B cell (primary cell): ENCODE data around the gene MTHFD1. TPM values are rescaled to one million over a fixed set of nuclear protein-coding genes. Genes with fewer than 3 reads are reported as not detected.

Experiments
- ATAC-seq: fragments of 200-7000 bp; cut with Tn5 transposase; one replicate; pipeline ENCODE4 v1.10.0; 2021; ENCODE audit warnings: low read depth, mild to moderate bottlenecking, moderate number of reproducible peaks, moderate library complexity
- CTCF ChIA-PET: fragments of 350-600 bp; sonication (Branson Sonifier 250); formaldehyde crosslinking; loops from one replicate; lab custom pipeline; 2021; ENCODE audit warnings: antibody characterized with exemption, inconsistent platforms; lab: Charles Lee
- POLR2A ChIA-PET: fragments of 350-600 bp; sonication (Branson Sonifier 250); formaldehyde crosslinking; loops from one replicate; lab custom pipeline; 2021; ENCODE audit warnings: antibody characterized with exemption; lab: Charles Lee
- DNase-seq: peaks from one replicate; pipeline ENCODE4 v3.0.0; 2013
- H2AFZ ChIP-seq: 2 replicates; pipeline ENCODE4 v1.6.1; 2012; ENCODE audit warnings: mild to moderate bottlenecking, low read depth, low read length; ENCODE audit not compliant: insufficient read depth, poor library complexity, severe bottlenecking
- H3K27ac ChIP-seq, 2 donors: 1 replicate in 1 of 2; 2 replicates in 1 of 2; pipeline ENCODE4 v1.5.1; 2012 to 2013; ENCODE audit warnings: low read length in 2 of 2, mild to moderate bottlenecking in 2 of 2, moderate library complexity in 1 of 2
- H3K27me3 ChIP-seq, 4 experiments: fragments of 200-600 bp in 1 of 4; sonication (generic) in 1 of 4; replicated peaks in 1 of 4; 1 replicate in 2 of 4; 2 replicates in 2 of 4; pipeline versions ENCODE4 v1.6.1 to v1.7.0; 2013 to 2016; ENCODE audit warnings: low read length in 3 of 4, mild to moderate bottlenecking in 2 of 4, mixed read lengths in 1 of 4, moderate library complexity in 1 of 4; ENCODE audit not compliant: insufficient read depth in 4 of 4, control insufficient read depth in 3 of 4; ENCODE audit errors: control extremely low read depth in 1 of 4
- H3K36me3 ChIP-seq, 2 experiments: replicated peaks in 1 of 2; 1 replicate in 1 of 2; 2 replicates in 1 of 2; pipeline versions ENCODE4 v1.6.1 to v1.7.1; 2013; ENCODE audit warnings: low read length in 1 of 2; ENCODE audit not compliant: insufficient read depth in 2 of 2, control insufficient read depth in 1 of 2; ENCODE audit errors: control extremely low read depth in 1 of 2, extremely low read depth in 1 of 2
- H3K4me1 ChIP-seq, 2 donors: fragments of 200-600 bp in 1 of 2; sonication (generic) in 1 of 2; 1 replicate in 1 of 2; 2 replicates in 1 of 2; pipeline versions ENCODE4 v1.5.1 to v1.6.1; 2013 to 2017; ENCODE audit warnings: low read length in 2 of 2; ENCODE audit not compliant: control insufficient read depth in 2 of 2, insufficient read depth in 2 of 2
- H3K4me2 ChIP-seq: replicated peaks from 2 replicates; pipeline ENCODE3; 2012; ENCODE audit warnings: mild to moderate bottlenecking, low read depth, low read length; ENCODE audit not compliant: poor library complexity, severe bottlenecking
- H3K4me3 ChIP-seq, 5 experiments: fragments of 200-600 bp in 1 of 5; sonication (generic) in 1 of 5; 1 replicate in 3 of 5; 2 replicates in 2 of 5; pipeline versions ENCODE4 v1.5.1 to v1.7.0; 2011 to 2016; ENCODE audit warnings: low read length in 4 of 5, mild to moderate bottlenecking in 4 of 5, low read depth in 2 of 5, control low read depth in 1 of 5, moderate library complexity in 1 of 5; ENCODE audit not compliant: insufficient read depth in 1 of 5; ENCODE audit errors: control extremely low read depth in 1 of 5, extremely low read depth in 1 of 5
- H3K79me2 ChIP-seq: fragments of 200-600 bp; sonication (generic); one replicate; pipeline ENCODE4 v1.6.0; 2016; ENCODE audit warnings: low read length; ENCODE audit not compliant: control insufficient read depth, insufficient read depth
- H3K9ac ChIP-seq: fragments of 200-600 bp; sonication (generic); 2 replicates; pipeline ENCODE4 v1.6.1; 2017; ENCODE audit warnings: mild to moderate bottlenecking, low read length, moderate library complexity
- H3K9me3 ChIP-seq, 3 donors: one replicate each; pipeline versions ENCODE4 v1.6.1 to v1.7.1; 2013; ENCODE audit warnings: low read length in 2 of 3; ENCODE audit not compliant: control insufficient read depth in 2 of 3, insufficient read depth in 1 of 3; ENCODE audit errors: control extremely low read depth in 1 of 3
- H4K20me1 ChIP-seq: 2 replicates; pipeline ENCODE4 v1.6.0; 2012; ENCODE audit warnings: mild to moderate bottlenecking, low read length; ENCODE audit not compliant: insufficient read depth, control insufficient read depth, poor library complexity, severe bottlenecking
- H3K27ac Mint-ChIP-seq: one replicate; pipeline ENCODE4 v1.8.0; 2021; ENCODE audit warnings: mixed read lengths
- H3K27me3 Mint-ChIP-seq: one replicate; pipeline ENCODE4 v1.8.0; 2021; ENCODE audit warnings: mixed read lengths
- H3K4me1 Mint-ChIP-seq: one replicate; pipeline ENCODE4 v1.8.0; 2021; ENCODE audit warnings: mixed read lengths
- H3K4me3 Mint-ChIP-seq: one replicate; pipeline ENCODE4 v1.8.0; 2021; ENCODE audit warnings: mixed read lengths
- H3K9me3 Mint-ChIP-seq: one replicate; pipeline ENCODE4 v1.8.0; 2022; ENCODE audit warnings: mixed read lengths; ENCODE audit not compliant: insufficient read depth
- CTCF ChIP-seq: fragments of 200-600 bp; IDR thresholded peaks from one replicate; pipeline ENCODE4 v1.8.0; 2022; ENCODE audit warnings: antibody characterized with exemption, mild to moderate bottlenecking
- EZH2 ChIP-seq: IDR thresholded peaks from 2 replicates; pipeline ENCODE4 v1.6.1; 2012; ENCODE audit warnings: borderline replicate concordance, low read depth, mild to moderate bottlenecking, moderate library complexity, low read length; ENCODE audit not compliant: insufficient read depth, poor library complexity, severe bottlenecking
- WGBS: methylation state at CpG from one replicate; pipeline ENCODE4 v1.1.5; 2013; ENCODE audit warnings: missing lambda C conversion rate; ENCODE audit not compliant: insufficient coverage; 5-methylcytosine and 5-hydroxymethylcytosine counted together
- intact Hi-C: fragments of 100-400 bp; cut with micrococcal nuclease; formaldehyde crosslinking; loops from one replicate; pipeline ENCODE4 v1.10.0; 2022
- polyA plus RNA-seq: library from polyadenylated mRNA; depleted of rRNA; stranded (reverse); fragments of >200 nt; gene quantifications from 2 replicates; pipeline ENCODE4 v1.2.3, GENCODE V29; 2012
- total RNA-seq, 2 donors: library from RNA; stranded (reverse); fragments of 120-200 nt in 1 of 2; gene quantifications; 1 replicate in 1 of 2; 2 replicates in 1 of 2; pipeline versions ENCODE4 v1.2.3 to v1.2.4, GENCODE V29; 2013 to 2022

MTHFD1 gene
- total and polyA plus RNA-seq, 2 donors (not counting 1 experiment from before 2014, with no cell fraction given), result 32.3 to 51.3 TPM

- Histone ChIP-seq H3K36me3 (peaks cover 0 to 10% of the 10 kb centered on the region in 2 experiments), H3K27ac (no peak overlapping the region), H3K4me1 (peaks cover 0 to 9% of the 10 kb centered on the region in 2 donors), H2AFZ (no peak overlapping the region), H3K79me2 (peaks cover 46% of the 10 kb centered on the region), H3K4me3 (peak overlapping the region in 1 of 5 experiments; percentile 3), H3K27me3 (no peaks in the 10 kb centered on the region), H3K9ac (no peak overlapping the region), H3K9me3 (peaks cover 0 to 4% (median 0%) of the 10 kb centered on the region in 3 donors), H3K4me2 (peak overlapping the region; percentile 8), H4K20me1 (no peaks in the 10 kb centered on the region)
- Mint-ChIP-seq H3K4me1 (peaks cover 8% of the 10 kb centered on the region), H3K27ac (peak overlapping the region; percentile 10), H3K9me3 (no peaks in the 10 kb centered on the region), H3K27me3 (no peaks in the 10 kb centered on the region), H3K4me3 (peak overlapping the region; percentile 23)
- ChIA-PET CTCF (interaction anchor here (0.6 to 3.3 kb wide), 3 partner anchors 9 to 29 kb away, joined by 4 to 12 read pairs (median 6); no protein-coding TSS in a partner anchor), POLR2A (no interaction called here)
- no peak for DNase-seq
- TF ChIP-seq CTCF, result no peak
- TF ChIP-seq EZH2, result no peak
- intact Hi-C loops, result no loop called here
- WGBS, result 100% methylated on average over 1 of the region's 6 CpGs
- no peak for ATAC-seq
Observed at GRCh38 chr14:64400829-64401459, 12.8 kb downstream of the MTHFD1 start.

GRCh38 chr14:64401949-64402348, 13.8 kb downstream of the MTHFD1 start:
- Mint-ChIP-seq H3K4me1 (peaks cover 8% of the 10 kb centered on the region), H3K9me3 (no peaks in the 10 kb centered on the region), H3K4me3 (no peak overlapping the region), H3K27me3 (no peaks in the 10 kb centered on the region), H3K27ac (no peak overlapping the region)
- ChIA-PET POLR2A (no interaction called here), CTCF (interaction anchor here (0.9 to 1.8 kb wide), 4 partner anchors 25 to 98 kb away, joined by 3 to 4 read pairs (median 3); no protein-coding TSS in a partner anchor)
- Histone ChIP-seq H2AFZ (no peak overlapping the region), H3K79me2 (peaks cover 46% of the 10 kb centered on the region), H3K9ac (no peak overlapping the region), H3K27ac (no peak overlapping the region), H3K4me3 (no peak overlapping the region), H3K36me3 (peaks cover 0 to 10% of the 10 kb centered on the region in 2 experiments), H3K27me3 (no peaks in the 10 kb centered on the region), H3K4me1 (peaks cover 0 to 9% of the 10 kb centered on the region in 2 donors), H3K4me2 (no peak overlapping the region), H4K20me1 (no peaks in the 10 kb centered on the region), H3K9me3 (peaks cover 0 to 4% (median 0%) of the 10 kb centered on the region in 3 donors)
- ATAC-seq (no peak), DNase-seq (no peak)
- whole genome bisulfite sequencing, result no CpG with 5 or more reads among the region's 1 CpG
- intact Hi-C loops, result no loop called here
- no peak for TF ChIP-seq EZH2
- no peak for TF ChIP-seq CTCF
